22Rv1 (cell line): ENCODE data around the gene EXOSC3.

Experiments used
- ZFX ChIP-seq: fragments of 450-650 bp; IDR thresholded peaks from 2 replicates; pipeline ENCODE4 v1.6.1; 2017; ENCODE audit warnings: antibody characterized with exemption, borderline replicate concordance
- TF ChIP-seq, protein P1 (sequence below): fragments of 450-650 bp; IDR thresholded peaks from 2 replicates; pipeline ENCODE4 v1.5.1; 2017; ENCODE audit warnings: mild to moderate bottlenecking

DNA sequence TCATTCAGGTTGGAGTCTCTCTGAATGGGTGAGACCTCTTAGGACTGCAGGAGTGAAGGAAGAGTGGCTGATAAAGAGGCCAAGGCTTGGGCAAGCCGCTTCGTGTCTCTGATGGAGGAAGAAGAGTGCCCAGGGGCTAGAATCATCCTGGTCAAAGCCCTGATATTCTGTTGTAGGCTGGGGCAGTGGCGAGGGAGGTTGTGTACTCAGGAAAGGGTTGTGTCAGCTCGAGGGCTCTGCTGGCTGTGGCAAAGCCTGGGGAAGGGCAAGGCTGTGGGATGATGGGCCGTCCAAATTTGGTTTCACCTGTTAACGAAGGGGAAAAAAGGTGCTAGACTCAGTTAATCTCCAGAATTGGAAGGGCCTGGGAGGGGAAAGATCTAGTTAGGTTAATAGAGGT is 33.7 kb downstream of the EXOSC3 start:
- TF ChIP-seq, protein P1, sequence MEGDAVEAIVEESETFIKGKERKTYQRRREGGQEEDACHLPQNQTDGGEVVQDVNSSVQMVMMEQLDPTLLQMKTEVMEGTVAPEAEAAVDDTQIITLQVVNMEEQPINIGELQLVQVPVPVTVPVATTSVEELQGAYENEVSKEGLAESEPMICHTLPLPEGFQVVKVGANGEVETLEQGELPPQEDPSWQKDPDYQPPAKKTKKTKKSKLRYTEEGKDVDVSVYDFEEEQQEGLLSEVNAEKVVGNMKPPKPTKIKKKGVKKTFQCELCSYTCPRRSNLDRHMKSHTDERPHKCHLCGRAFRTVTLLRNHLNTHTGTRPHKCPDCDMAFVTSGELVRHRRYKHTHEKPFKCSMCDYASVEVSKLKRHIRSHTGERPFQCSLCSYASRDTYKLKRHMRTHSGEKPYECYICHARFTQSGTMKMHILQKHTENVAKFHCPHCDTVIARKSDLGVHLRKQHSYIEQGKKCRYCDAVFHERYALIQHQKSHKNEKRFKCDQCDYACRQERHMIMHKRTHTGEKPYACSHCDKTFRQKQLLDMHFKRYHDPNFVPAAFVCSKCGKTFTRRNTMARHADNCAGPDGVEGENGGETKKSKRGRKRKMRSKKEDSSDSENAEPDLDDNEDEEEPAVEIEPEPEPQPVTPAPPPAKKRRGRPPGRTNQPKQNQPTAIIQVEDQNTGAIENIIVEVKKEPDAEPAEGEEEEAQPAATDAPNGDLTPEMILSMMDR: no peak
- no peak for TF ChIP-seq ZFX
